ENCODE measurements around the gene PSMG3.

GRCh38 chr7:1552200-1552599 is 17.6 kb downstream of the PSMG3 start:
- TF ChIP-seq CTCF (conservative IDR thresholded peaks at IDR 0.05) (no peak), ZFX (IDR thresholded peaks at IDR 0.05) (no peak)
